NOMO-1 (cell line): ENCODE data around the gene COX7B2.

Experiments
- DNase-seq, 2 experiments: peaks; one replicate each; lab custom pipeline; 2025; ENCODE audit not compliant: unreplicated experiment in 2 of 2; lab: John Stamatoyannopoulos, UW

COX7B2 gene

GRCh38 chr4:46909078-46909477 is at the start of gene COX7B2:
TSS of gene COX7B2 (minus strand) at chr4:46909245. CDS start at chr4:46735192, 174,053 bp downstream.
- no peak for DNase-seq

GRCh38 chr4:46956451-46956850 is 47.4 kb upstream of the COX7B2 start:
- DNase-seq: no peak

GRCh38 chr4:46955601-46956000 is 46.6 kb upstream of the COX7B2 start:
- DNase-seq: no peak

- DNase-seq: no peak
These were observed 45.6 kb upstream of the COX7B2 start for GRCh38 chr4:46954643-46955042.

GRCh38 chr4:46953564-46953963 is 44.5 kb upstream of the COX7B2 start:
- DNase-seq: no peak

GRCh38 chr4:46952451-46952850 is 43.4 kb upstream of the COX7B2 start:
- DNase-seq: no peak

GRCh38 chr4:46950826-46951225 is 41.8 kb upstream of the COX7B2 start:
- DNase-seq: no peak

- no peak for DNase-seq
These were observed 40.8 kb upstream of the COX7B2 start for GRCh38 chr4:46949822-46950221.

- DNase-seq: no peak
These were observed 38.5 kb upstream of the COX7B2 start for GRCh38 chr4:46947541-46947940.

- no peak for DNase-seq
These were observed 38.0 kb upstream of the COX7B2 start for GRCh38 chr4:46946919-46947536.

- DNase-seq: no peak
These were observed 36.0 kb upstream of the COX7B2 start for GRCh38 chr4:46945062-46945461.

GRCh38 chr4:46944345-46944744 is 35.3 kb upstream of the COX7B2 start:
- no peak for DNase-seq

GRCh38 chr4:46937493-46937892 is 28.4 kb upstream of the COX7B2 start:
- peak in 1 of 2 experiments; percentile 15 for DNase-seq

GRCh38 chr4:46934726-46935125 is 25.7 kb upstream of the COX7B2 start:
- no peak for DNase-seq

- no peak for DNase-seq
These were observed 24.6 kb upstream of the COX7B2 start for GRCh38 chr4:46933686-46934085.

GRCh38 chr4:46931981-46932380 is 22.9 kb upstream of the COX7B2 start:
- DNase-seq: peak; percentile 30 to 61

- no peak for DNase-seq
These were observed 21.8 kb upstream of the COX7B2 start for GRCh38 chr4:46930891-46931290.

- DNase-seq: no peak
These were observed 18.2 kb upstream of the COX7B2 start for GRCh38 chr4:46927201-46927600.

GRCh38 chr4:46924789-46925529 is 15.9 kb upstream of the COX7B2 start:
- DNase-seq: no peak

- DNase-seq: no peak
These were observed 13.2 kb upstream of the COX7B2 start for GRCh38 chr4:46922205-46922604.

- no peak for DNase-seq
These were observed 897 bp downstream of the COX7B2 start for GRCh38 chr4:46908148-46908547.

- no peak for DNase-seq
These were observed 9.0 kb downstream of the COX7B2 start for GRCh38 chr4:46900082-46900481.
